HCT116 (cell line): ENCODE data around the gene BIRC6. TPM values are rescaled to one million over a fixed set of nuclear protein-coding genes. Genes with fewer than 3 reads are reported as not detected.

Source experiments
- ATAC-seq: fragments of 200-7000 bp; cut with Tn5 transposase; 2 replicates; pipeline ENCODE4 v1.9.1; 2020; ENCODE audit warnings: mild to moderate bottlenecking, moderate library complexity
- BruUV-seq: library from RNA; stranded (reverse); fragments of 400-500 nt; replicated peaks from 2 replicates; lab custom pipeline; 2021; lab: Mats Ljungman, UMichigan
- CTCF ChIA-PET: fragments of 300-600 bp; sonication (Branson Sonifier 250); formaldehyde crosslinking; loops from one replicate; lab custom pipeline; 2021; ENCODE audit warnings: antibody characterized with exemption; lab: Charles Lee
- POLR2A ChIA-PET: fragments of 300-600, 350-600 bp; sonication (Branson Sonifier 250); formaldehyde crosslinking; loops from one replicate; lab custom pipeline; 2021; ENCODE audit warnings: antibody characterized with exemption; lab: Charles Lee
- RAD21 ChIA-PET, 2 experiments: fragments of 300-600 bp; sonication (Branson Sonifier 250); formaldehyde crosslinking; loops; one replicate each; lab custom pipeline; 2023; ENCODE audit warnings: low total read pairs in 2 of 2; ENCODE audit not compliant: uncharacterized antibody in 2 of 2, unreplicated experiment in 2 of 2, low non-redundant PET in 1 of 2; lab: Charles Lee
- DNase-seq: peaks from one replicate; pipeline ENCODE4 v3.0.0-alpha.2; 2010; ENCODE audit warnings: low read depth, low spot score
- H2AFZ ChIP-seq: fragments of 200-600 bp; shearing (Covaris generic), sonication (generic); 2 replicates; pipeline ENCODE4 v1.6.1; 2017; ENCODE audit warnings: low read depth, mixed run types, mixed read lengths, antibody characterized with exemption, low read length; ENCODE audit not compliant: poor library complexity, severe bottlenecking
- H3K27ac ChIP-seq: 2 replicates; pipeline ENCODE4 v1.5.1; 2012; ENCODE audit warnings: low read depth, low read length
- H3K27me3 ChIP-seq: fragments of 200-600 bp; sonication (generic); 2 replicates; pipeline ENCODE4 v1.6.1; 2016; ENCODE audit warnings: mixed run types, low read length, mixed read lengths; ENCODE audit not compliant: insufficient read depth
- H3K36me3 ChIP-seq, 2 experiments: fragments of 200-500 bp in 1 of 2; fragments of 200-600 bp in 1 of 2; sonication (Bioruptor generic) in 1 of 2; sonication (generic) in 1 of 2; 2 replicates each; pipeline versions ENCODE4 v1.5.1 to v1.6.1; 2014 to 2016; ENCODE audit warnings: low read length in 2 of 2, inconsistent platforms in 1 of 2, mixed read lengths in 1 of 2, mixed run types in 1 of 2; ENCODE audit not compliant: insufficient read depth in 2 of 2, control insufficient read depth in 1 of 2
- H3K4me1 ChIP-seq, 2 experiments: fragments of 200-600 bp in 1 of 2; sonication (generic) in 1 of 2; 2 replicates each; pipeline versions ENCODE4 v1.5.1 to v1.6.1; 2012 to 2017; ENCODE audit warnings: low read length in 2 of 2, inconsistent platforms in 1 of 2, mild to moderate bottlenecking in 1 of 2, mixed read lengths in 1 of 2, mixed run types in 1 of 2, moderate library complexity in 1 of 2; ENCODE audit not compliant: insufficient read depth in 2 of 2, control insufficient read depth in 1 of 2
- H3K4me2 ChIP-seq: fragments of 200-600 bp; sonication (generic); 2 replicates; pipeline ENCODE4 v1.6.1; 2017; ENCODE audit warnings: mixed run types, low read length, mixed read lengths
- H3K4me3 ChIP-seq, 2 experiments: fragments of 200-600 bp in 1 of 2; sonication (generic) in 1 of 2; replicated peaks in 1 of 2; 2 replicates each; pipeline ENCODE4 v1.5.1; 2011 to 2016; ENCODE audit warnings: low read length in 2 of 2, control low read depth in 1 of 2, low read depth in 1 of 2, mild to moderate bottlenecking in 1 of 2, mixed read lengths in 1 of 2, mixed run types in 1 of 2
- H3K79me2 ChIP-seq: fragments of 200-600 bp; sonication (generic); 2 replicates; pipeline ENCODE4 v1.6.1; 2017; ENCODE audit warnings: mild to moderate bottlenecking, mixed run types, low read length, moderate library complexity, mixed read lengths; ENCODE audit not compliant: insufficient read depth
- H3K9ac ChIP-seq: fragments of 200-600 bp; sonication (generic); 2 replicates; pipeline ENCODE4 v1.6.1; 2016; ENCODE audit warnings: low read length, mixed read lengths
- H3K9me2 ChIP-seq: fragments of 200-600 bp; sonication (generic), shearing (Covaris generic); 2 replicates; pipeline ENCODE4 v1.6.1; 2017; ENCODE audit warnings: mixed run types, mild to moderate bottlenecking, moderate library complexity; ENCODE audit not compliant: insufficient read depth
- H3K9me3 ChIP-seq, 2 experiments: fragments of 200-500 bp in 1 of 2; fragments of 200-600 bp in 1 of 2; sonication (Bioruptor generic) in 1 of 2; sonication (generic) in 1 of 2; 2 replicates each; pipeline ENCODE4 v1.6.1; 2014 to 2017; ENCODE audit warnings: low read length in 2 of 2, mixed read lengths in 2 of 2, inconsistent platforms in 1 of 2, low read depth in 1 of 2, mild to moderate bottlenecking in 1 of 2, mixed run types in 1 of 2, moderate library complexity in 1 of 2; ENCODE audit not compliant: control insufficient read depth in 1 of 2, insufficient read depth in 1 of 2
- H4K20me1 ChIP-seq: fragments of 200-600 bp; sonication (generic), shearing (Covaris generic); 2 replicates; pipeline ENCODE4 v1.6.1; 2017; ENCODE audit warnings: mixed run types, mild to moderate bottlenecking, moderate library complexity; ENCODE audit not compliant: insufficient read depth
- CBX3 ChIP-seq: IDR thresholded peaks from 2 replicates; pipeline ENCODE4 v1.6.1; 2012; ENCODE audit warnings: low read depth
- CEBPB ChIP-seq: IDR thresholded peaks from 2 replicates; pipeline ENCODE4 v1.6.1; 2012; ENCODE audit warnings: low read depth
- EGR1 ChIP-seq: IDR thresholded peaks from 2 replicates; pipeline ENCODE4 v1.6.1; 2012; ENCODE audit warnings: low read depth
- ELF1 ChIP-seq: IDR thresholded peaks from 2 replicates; pipeline ENCODE4 v1.6.1; 2012; ENCODE audit warnings: low read depth, borderline replicate concordance
- EZH2 ChIP-seq: fragments of 200-600 bp; sonication (generic); IDR thresholded peaks from 2 replicates; pipeline ENCODE4 v1.6.1; 2017; ENCODE audit warnings: antibody characterized with exemption, mixed run types
- EZH2phosphoT487 ChIP-seq: fragments of 200-600 bp; IDR thresholded peaks from 2 replicates; pipeline ENCODE4 v1.6.1; 2018; ENCODE audit warnings: antibody characterized with exemption, borderline replicate concordance
- FOSL1 ChIP-seq: IDR thresholded peaks from 2 replicates; pipeline ENCODE4 v1.6.1; 2012; ENCODE audit warnings: low read depth
- JUND ChIP-seq: IDR thresholded peaks from 2 replicates; pipeline ENCODE4 v1.6.1; 2012
- MAX ChIP-seq: IDR thresholded peaks from 2 replicates; pipeline ENCODE4 v1.6.1; 2012
- POLR2AphosphoS5 ChIP-seq: IDR thresholded peaks from 2 replicates; pipeline ENCODE4 v1.6.1; 2011; ENCODE audit warnings: mild to moderate bottlenecking, low read depth, low read length, moderate library complexity
- RAD21 ChIP-seq: IDR thresholded peaks from 2 replicates; pipeline ENCODE4 v1.6.1; 2012; ENCODE audit warnings: low read depth, mild to moderate bottlenecking
- REST ChIP-seq: IDR thresholded peaks from 2 replicates; pipeline ENCODE4 v1.6.1; 2012; ENCODE audit warnings: low read depth
- SRF ChIP-seq: IDR thresholded peaks from 2 replicates; pipeline ENCODE4 v1.6.1; 2012; ENCODE audit warnings: low read depth
- YY1 ChIP-seq: IDR thresholded peaks from 2 replicates; pipeline ENCODE4 v1.6.1; 2011; ENCODE audit warnings: low read length, low read depth, moderate library complexity, mild to moderate bottlenecking; ENCODE audit not compliant: insufficient replicate concordance; ENCODE audit errors: extremely low read depth
- ZNF274 ChIP-seq: fragments of 200-500 bp; sonication (Bioruptor generic); IDR thresholded peaks from 2 replicates; pipeline ENCODE4 v1.6.1; 2014; ENCODE audit warnings: mild to moderate bottlenecking, low read depth, low read length, inconsistent platforms
- intact Hi-C: fragments of 100-400 bp; cut with micrococcal nuclease; formaldehyde crosslinking; loops from 2 replicates; pipeline ENCODE4 v1.10.0; 2022
- total RNA-seq: library from RNA; stranded (reverse); gene quantifications from one replicate; pipeline ENCODE4 v1.2.1, GENCODE V29; 2021; ENCODE audit not compliant: unreplicated experiment
- TF ChIP-seq, protein P1 (sequence below): IDR thresholded peaks from 2 replicates; pipeline ENCODE4 v1.6.1; 2011; ENCODE audit warnings: mild to moderate bottlenecking, low read length, moderate library complexity; ENCODE audit not compliant: insufficient replicate concordance; ENCODE audit errors: extremely low read depth
- TF ChIP-seq, protein P2 (sequence below): IDR thresholded peaks from 2 replicates; pipeline ENCODE4 v1.6.1; 2012

The BIRC6 gene
- total RNA-seq, 1 experiment from 2014 or later = 60.7 TPM

- POLR2A ChIA-PET = no interaction called here
- no peak for DNase-seq
- H3K4me1 ChIP-seq = no peaks in the 10 kb centered on the region
Measured at GRCh38 chr2:32502941-32503340, 146.1 kb downstream of the BIRC6 start.

More at GRCh38 chr2:32502941-32503340, 146.1 kb downstream of the BIRC6 start:
- Histone ChIP-seq H3K9me3 (no peaks in the 10 kb centered on the region), H3K27me3 (no peaks in the 10 kb centered on the region), H3K79me2 (no peaks in the 10 kb centered on the region), H3K4me3 (no peak overlapping the region), H2AFZ (no peak overlapping the region), H3K36me3 (peaks cover 4 to 12% of the 10 kb centered on the region in 2 experiments; a peak in 3 of 4 replicates), H4K20me1 (0 out of 2 replicates have a peak, but pooled peaks cover 4% of the 10 kb centered on the region), H3K4me2 (no peak overlapping the region), H3K9me2 (no peaks in the 10 kb centered on the region), H3K27ac (no peak overlapping the region), H3K9ac (no peak overlapping the region)
- TF ChIP-seq ELF1 (no peak), YY1 (no peak), RAD21 (no peak), POLR2AphosphoS5 (no peak), FOSL1 (no peak), JUND (no peak), SRF (no peak), EZH2 (no peak), REST (no peak), MAX (no peak), CBX3 (no peak), EGR1 (no peak), EZH2phosphoT487 (no peak), ZNF274 (no peak), CEBPB (no peak)
- TF ChIP-seq, protein P1, sequence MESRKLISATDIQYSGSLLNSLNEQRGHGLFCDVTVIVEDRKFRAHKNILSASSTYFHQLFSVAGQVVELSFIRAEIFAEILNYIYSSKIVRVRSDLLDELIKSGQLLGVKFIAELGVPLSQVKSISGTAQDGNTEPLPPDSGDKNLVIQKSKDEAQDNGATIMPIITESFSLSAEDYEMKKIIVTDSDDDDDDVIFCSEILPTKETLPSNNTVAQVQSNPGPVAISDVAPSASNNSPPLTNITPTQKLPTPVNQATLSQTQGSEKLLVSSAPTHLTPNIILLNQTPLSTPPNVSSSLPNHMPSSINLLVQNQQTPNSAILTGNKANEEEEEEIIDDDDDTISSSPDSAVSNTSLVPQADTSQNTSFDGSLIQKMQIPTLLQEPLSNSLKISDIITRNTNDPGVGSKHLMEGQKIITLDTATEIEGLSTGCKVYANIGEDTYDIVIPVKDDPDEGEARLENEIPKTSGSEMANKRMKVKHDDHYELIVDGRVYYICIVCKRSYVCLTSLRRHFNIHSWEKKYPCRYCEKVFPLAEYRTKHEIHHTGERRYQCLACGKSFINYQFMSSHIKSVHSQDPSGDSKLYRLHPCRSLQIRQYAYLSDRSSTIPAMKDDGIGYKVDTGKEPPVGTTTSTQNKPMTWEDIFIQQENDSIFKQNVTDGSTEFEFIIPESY = no peak
- TF ChIP-seq, protein P2, sequence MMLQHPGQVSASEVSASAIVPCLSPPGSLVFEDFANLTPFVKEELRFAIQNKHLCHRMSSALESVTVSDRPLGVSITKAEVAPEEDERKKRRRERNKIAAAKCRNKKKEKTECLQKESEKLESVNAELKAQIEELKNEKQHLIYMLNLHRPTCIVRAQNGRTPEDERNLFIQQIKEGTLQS = no peak
- ATAC-seq = no peak
- ChIA-PET RAD21 (no interaction called here), CTCF (no interaction called here)
- BruUV-seq = no TSS peak
- intact Hi-C loops = no loop called here
